Retina (tissue), 1 donor: ENCODE data around the gene EGLN3.

ENCODE experiments used
- DNase-seq: peaks from one replicate; pipeline ENCODE4 v3.0.0-alpha.2; 2016

EGLN3 gene

GRCh38 chr14:33962016-33962415 lies 11.1 kb upstream of the EGLN3 start:
- DNase-seq = no peak

DNA sequence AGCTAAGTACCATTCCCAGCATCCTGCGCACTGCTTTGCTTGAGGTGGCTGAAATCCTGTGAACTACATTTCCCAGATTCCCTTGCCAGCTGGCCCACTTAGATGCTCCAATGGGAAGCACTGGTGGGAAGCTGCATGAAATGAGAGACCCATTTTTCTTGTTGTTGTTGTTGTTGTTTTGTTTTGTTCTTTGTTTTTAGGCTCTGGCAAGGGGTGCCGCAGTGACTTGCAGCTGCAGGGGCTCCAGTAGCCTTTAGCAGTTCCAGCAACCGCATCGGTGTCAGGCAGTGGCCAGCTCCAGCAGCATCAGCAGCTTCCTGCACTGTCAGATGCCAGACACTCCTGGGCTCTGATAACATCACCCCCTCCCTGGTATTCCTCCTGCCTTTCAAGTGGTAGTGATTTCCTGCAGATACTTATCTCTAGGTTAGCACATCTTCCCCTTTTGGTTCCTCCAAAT lies 8.8 kb upstream of the EGLN3 start:
- DNase-seq = no peak

DNA sequence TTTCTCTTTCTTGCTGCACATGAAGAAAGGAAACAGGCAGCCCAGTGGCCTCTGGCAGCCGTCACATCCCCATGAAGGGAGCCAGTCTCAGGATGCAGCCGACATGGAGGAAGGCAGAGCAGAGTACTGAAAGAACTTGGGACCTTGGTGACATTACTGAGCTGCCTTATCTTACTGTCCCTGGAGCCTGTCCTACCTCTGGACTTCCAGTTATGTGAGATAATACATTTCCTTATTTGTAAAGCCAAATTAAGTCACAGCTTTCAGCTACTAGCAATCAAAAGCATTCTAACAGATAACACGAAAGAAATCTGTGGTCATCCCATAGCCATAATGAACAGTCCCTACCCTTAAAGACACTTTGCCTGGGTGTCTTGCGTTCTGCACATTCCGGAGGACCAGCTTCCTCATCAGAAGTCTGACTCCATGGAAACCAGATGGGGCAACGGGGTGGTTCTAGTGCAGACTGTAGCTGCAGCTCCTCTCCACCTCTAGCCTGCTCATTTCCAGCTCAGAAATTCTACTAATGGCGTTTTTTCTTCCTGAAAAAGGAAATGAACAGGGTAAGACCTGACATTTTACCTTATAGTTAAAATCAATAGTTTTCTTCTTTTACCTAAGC lies 7.8 kb upstream of the EGLN3 start:
- no peak for DNase-seq

GRCh38 chr14:33957993-33958392 lies 7.1 kb upstream of the EGLN3 start:
- DNase-seq = no peak

DNA sequence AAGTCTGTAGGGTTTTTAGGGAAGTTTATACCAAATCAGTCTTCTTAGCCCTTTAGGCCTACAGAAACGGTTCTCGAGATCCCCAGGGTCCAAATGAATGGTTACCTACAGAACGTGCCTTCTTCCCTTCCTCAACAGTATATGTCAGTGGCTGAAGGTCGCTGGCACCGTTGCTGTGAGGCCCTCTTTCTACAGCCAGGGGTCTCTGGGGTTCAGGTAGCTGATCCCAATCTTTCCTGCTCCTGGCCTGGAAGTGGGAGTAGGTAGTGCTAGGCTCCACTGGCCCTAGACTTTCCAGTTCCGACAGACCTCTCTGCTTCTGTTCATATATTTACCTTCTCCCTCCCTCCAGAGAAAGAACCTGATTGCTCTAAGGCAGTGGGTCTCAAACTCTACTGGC lies 6.4 kb upstream of the EGLN3 start:
- no peak for DNase-seq

DNA sequence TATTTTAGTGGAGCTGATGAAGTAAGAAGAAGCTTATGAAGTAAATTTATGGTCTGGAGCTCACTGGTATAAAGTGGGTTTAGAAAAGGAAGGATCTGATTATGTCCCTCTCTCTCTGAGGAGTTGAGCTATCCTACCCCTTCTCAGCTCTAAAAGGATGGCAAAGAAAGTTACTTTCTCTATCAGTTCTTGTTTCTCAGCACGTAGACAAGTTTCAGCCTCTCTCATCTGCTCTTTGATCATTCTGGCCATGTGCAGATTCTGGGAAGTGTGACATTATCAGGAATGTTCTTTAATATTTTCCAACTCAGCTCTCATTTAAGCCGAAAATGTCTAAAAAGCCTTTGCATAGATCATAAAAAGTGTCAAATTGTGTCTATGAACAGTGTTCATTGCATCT lies 5.8 kb upstream of the EGLN3 start:
- DNase-seq = no peak

GRCh38 chr14:33954016-33954598 lies 3.2 kb upstream of the EGLN3 start:
- no peak for DNase-seq

DNA sequence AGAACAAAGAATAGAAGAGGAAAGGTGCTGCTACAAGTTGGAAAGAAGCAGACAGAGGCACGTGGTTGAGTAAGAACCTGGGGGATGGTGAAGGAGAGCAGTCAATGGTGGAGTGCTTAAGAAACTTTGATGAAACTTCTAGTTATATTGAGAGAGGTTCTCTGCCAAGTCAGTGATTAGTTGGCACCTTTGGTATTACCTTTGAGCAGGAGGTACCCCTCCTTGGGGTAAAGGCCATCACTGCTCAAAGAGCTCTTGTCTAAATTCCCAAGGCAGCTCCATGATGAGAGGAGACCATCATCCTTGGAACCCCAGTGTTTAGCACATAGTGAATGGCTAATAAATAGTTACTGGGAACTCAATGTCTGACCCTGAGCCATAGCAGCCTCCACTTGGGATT lies 1.7 kb upstream of the EGLN3 start:
- no peak for DNase-seq

GRCh38 chr14:33951183-33951840 lies 438 bp upstream of the EGLN3 start:
- DNase-seq = no peak

DNA sequence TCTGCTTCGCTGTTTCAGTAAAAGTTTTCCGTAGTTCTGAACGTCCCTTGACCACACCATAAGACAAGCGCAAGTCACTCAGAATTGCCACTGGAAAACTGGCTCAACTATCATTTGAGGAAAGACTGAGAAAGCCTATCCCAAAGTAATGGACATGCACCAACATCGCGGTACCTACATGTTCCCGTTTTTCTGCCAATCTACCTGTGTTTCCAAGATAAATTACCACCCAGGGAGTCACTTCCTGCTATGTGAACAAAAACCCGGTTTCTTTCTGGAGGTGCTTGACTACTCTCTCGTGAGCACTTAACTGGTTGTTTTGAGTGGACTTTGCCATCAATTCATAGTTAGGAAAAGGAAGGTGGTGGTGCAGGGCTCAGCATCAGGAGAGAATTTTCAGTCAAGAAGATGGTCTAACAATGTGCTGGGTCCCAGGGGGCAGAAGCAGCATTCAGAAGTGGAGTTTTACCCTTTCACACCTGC lies 1.4 kb downstream of the EGLN3 start:
- DNase-seq = no peak

- DNase-seq = no peak
Observed at GRCh38 chr14:33948869-33949408, 1.9 kb downstream of the EGLN3 start.

GRCh38 chr14:33948145-33948868 lies 2.6 kb downstream of the EGLN3 start:
- DNase-seq = no peak

- DNase-seq = no peak
Observed at GRCh38 chr14:33946679-33947476, 4.0 kb downstream of the EGLN3 start.

DNA sequence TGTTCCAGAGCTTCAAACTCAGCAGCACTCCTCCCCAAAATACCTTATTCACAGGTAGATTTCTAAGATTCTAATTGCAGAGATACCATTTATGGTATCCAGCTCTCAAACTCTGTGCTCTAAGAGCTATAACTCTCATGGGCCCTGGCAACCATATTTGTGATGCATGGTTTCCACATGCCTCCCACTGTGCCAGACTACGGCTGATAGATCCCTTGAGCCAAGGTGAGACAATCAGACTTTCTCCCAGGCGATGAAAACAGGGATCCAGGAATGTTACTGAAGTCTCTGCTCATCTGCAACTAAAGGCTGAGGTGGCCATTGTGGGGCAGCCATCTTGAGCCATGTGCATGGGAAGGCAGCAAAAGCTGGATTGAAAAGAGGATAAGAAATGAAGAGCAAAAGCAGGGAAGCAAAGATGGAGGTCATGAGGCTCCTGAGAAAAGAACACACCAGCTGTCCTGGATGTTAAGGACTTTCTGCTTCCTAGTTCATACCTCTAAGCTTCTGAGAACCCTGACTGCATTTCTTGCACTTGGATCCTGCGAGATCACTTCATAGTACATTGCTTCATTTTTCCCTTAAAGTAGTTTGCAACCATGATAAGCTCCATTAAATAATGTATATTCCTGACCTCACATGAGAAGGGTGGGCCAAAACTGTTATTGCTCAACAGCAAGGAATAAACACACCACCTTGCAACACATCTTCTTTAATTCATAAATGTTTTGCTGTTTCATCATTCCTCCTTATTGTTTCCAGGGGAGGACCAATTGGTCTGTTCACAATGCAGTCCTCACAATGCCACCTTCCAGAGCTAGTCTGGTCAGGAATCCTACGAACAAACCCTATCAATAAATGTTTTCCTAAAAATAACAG lies 5.4 kb downstream of the EGLN3 start:
- DNase-seq = no peak

DNA sequence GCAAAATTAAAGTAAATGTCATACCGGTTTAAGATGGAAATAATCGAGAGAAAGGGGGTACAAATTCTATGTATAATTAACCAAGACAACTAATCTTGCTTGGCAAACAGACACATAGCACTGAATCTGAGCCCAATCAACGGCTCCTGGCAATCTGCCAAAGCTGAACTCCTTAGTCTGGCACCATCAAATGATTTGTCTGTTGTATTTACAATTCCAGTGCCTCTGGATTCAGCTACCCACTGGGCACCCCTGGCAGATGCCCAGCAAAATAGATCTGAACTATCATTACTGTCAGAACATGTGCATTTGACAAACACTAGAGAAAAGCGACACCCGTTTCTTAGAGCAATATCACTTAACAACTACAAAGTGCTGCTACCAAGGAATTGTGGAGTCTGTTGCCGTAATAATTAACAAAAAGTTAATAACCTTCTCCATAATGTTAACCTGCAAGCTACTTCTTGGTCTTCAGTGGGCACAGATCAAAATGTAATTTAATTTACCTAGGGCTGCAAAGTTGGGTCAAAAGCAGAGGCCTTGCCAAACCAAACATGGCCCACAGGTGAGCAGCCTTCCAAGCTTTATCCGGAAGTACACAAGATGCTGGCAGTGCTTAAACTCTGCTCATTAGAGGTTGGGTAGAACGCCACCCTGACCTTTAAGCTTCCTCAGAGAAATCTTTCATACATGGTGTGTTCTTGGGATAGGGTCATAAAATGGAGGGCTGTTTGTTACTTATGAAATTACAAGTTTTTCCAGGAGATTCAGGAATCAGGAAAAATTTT lies 7.6 kb downstream of the EGLN3 start:
- DNase-seq = no peak

GRCh38 chr14:33941718-33942117 lies 9.2 kb downstream of the EGLN3 start:
- DNase-seq = no peak

DNA sequence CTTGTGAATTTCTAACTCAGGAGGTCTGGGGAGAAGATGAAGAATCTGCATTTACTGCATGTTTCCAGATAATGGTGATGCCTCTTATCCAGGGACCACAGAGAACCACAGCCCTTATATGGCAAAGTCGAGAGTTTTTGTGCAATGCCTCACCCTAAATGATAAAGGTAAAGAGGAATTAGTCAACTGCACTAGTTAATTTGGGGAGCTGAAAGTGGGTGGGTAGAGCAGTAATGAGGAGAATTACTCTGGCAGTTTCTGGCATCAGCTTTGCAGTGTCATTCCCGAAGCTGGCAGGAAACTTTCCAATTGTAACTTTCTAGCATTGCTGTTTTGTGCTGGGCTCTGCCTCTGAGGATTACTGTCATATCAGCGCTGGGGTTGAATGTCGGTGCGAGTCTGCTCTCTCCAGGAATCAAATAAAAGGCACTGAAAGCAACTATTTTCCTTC lies 10.3 kb downstream of the EGLN3 start:
- no peak for DNase-seq

DNA sequence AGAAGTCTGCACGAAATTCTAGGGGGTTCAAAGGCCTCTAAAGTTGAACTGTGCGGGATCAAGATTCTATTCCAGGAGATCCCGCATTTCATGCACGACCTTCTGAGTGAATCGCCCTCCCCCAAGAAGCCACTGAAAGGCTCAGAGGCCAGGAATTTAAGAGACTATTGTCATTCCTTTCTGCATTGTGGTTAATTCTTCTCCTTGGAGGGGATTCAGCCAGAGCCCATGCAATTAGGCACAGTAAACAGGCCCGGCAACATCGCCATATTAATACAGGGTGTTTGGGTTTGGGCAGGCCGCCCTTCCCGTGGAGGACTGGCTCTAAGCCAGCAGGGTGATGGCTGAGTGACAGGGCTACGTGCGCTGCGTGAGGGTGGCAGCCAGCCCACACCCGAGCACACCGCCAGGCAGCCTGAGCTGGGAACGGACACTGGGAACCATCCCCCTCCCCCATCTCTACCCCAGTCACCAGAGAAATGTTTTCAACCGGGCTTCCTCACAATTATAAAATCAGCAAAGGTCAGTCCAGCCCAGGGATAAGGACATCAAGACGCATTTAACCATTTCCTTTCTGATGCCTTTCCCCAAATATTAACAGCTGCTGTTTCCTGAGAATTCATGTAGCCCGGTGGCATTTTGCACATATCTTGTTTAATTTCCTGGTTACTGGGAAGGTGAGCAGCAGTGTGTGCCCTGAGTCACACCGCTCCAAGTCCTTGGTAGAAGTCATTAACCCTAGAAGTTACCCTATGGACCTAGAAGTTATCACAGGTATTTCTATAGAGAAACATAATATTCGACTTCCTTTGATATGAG lies 12.5 kb downstream of the EGLN3 start:
- peak; percentile 87 for DNase-seq

GRCh38 chr14:33936391-33936790 lies 14.5 kb downstream of the EGLN3 start:
- DNase-seq = no peak

DNA sequence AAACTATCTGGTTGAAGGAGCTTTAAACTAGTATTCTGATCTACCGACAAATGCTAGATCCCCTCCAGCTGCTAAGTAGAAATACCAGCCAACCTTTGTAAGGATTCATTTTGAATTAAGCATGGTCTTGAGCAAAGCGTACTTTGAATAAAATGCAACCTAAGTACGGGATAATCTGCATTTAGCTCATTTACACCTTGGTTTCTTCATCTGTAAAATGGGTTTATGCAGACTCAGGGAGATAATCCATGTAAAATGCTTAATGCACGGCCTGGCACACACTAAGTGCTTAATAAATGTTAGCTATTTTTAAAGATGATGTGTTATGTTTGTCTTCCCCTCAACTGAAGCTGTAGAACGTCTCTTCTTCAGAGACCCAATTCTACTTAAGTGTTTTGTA lies 15.9 kb downstream of the EGLN3 start:
- DNase-seq = no peak
